Hepatocyte (in vitro differentiated cells): ENCODE results near the gene KY. TPM values are rescaled to one million over a fixed set of nuclear protein-coding genes. Genes with fewer than 3 reads are reported as not detected.

ENCODE experiments used
- polyA plus RNA-seq: library from polyadenylated mRNA; unstranded; fragments of >200 nt; fragmentation: Nextera tagmentation; extraction: Ambion mirVana; gene quantifications from 2 replicates; pipeline ENCODE4 v1.2.1, GENCODE V29; 2016
- total RNA-seq: library from RNA; depleted of rRNA; stranded (reverse); fragments of >200 nt; gene quantifications from 2 replicates; pipeline ENCODE4 v1.2.3, GENCODE V29; 2014

The KY gene
- total and polyA plus RNA-seq, 2 experiments from 2014 or later, result 0.53 to 1.6 TPM

Other genes with a start within 250 kb of the KY start
- gene ANAPC13, start 165.0 kb downstream of the KY start, total RNA-seq, result 119 and 120 TPM in 2 replicates
- 149 and 168 TPM in 2 replicates for gene ANAPC13, start 165.0 kb downstream of the KY start, polyA plus RNA-seq
- gene CEP63, start 165.0 kb downstream of the KY start, total RNA-seq, result 16.3 and 237 TPM in 2 replicates
- gene CEP63, start 165.0 kb downstream of the KY start, polyA plus RNA-seq, result 15.8 and 19.7 TPM in 2 replicates
- 2.3 and 3.3 TPM in 2 replicates for gene EPHB1, start 144.2 kb upstream of the KY start, total RNA-seq
- gene EPHB1, start 144.2 kb upstream of the KY start, polyA plus RNA-seq, result 4.5 and 5.6 TPM in 2 replicates